Neuronal stem cell (in vitro differentiated cells): ENCODE results near the gene MARCHF4.

Source experiments
- DNase-seq: peaks from one replicate; pipeline ENCODE4 v3.0.0-alpha.2; 2013; ENCODE audit warnings: low spot score
- H2AFZ ChIP-seq: one replicate; pipeline ENCODE4 v1.6.1; 2013; ENCODE audit warnings: mild to moderate bottlenecking, low read length, inconsistent platforms
- H2AK5ac ChIP-seq: 2 replicates; pipeline ENCODE4 v1.6.1; 2013; ENCODE audit warnings: low read depth, mild to moderate bottlenecking, inconsistent platforms, low read length, moderate library complexity, mixed read lengths
- H2BK120ac ChIP-seq: 2 replicates; pipeline ENCODE4 v1.6.1; 2013; ENCODE audit warnings: low read depth, mild to moderate bottlenecking, inconsistent platforms, low read length, moderate library complexity, mixed read lengths
- H2BK12ac ChIP-seq: one replicate; pipeline ENCODE4 v1.6.1; 2013; ENCODE audit warnings: low read length, inconsistent platforms
- H2BK15ac ChIP-seq: 2 replicates; pipeline ENCODE4 v1.6.1; 2013; ENCODE audit warnings: mild to moderate bottlenecking, low read length, inconsistent platforms, mixed read lengths
- H2BK5ac ChIP-seq: one replicate; pipeline ENCODE4 v1.6.1; 2013; ENCODE audit warnings: inconsistent platforms, mild to moderate bottlenecking, low read length, moderate library complexity
- H3K14ac ChIP-seq: one replicate; pipeline ENCODE4 v1.6.1; 2013; ENCODE audit warnings: low read length, inconsistent platforms
- H3K18ac ChIP-seq: 2 replicates; pipeline ENCODE4 v1.6.1; 2013; ENCODE audit warnings: low read length, inconsistent platforms
- H3K23ac ChIP-seq: 2 replicates; pipeline ENCODE4 v1.6.1; 2013; ENCODE audit warnings: low read depth, mild to moderate bottlenecking, mixed read lengths, low read length, inconsistent platforms; ENCODE audit not compliant: poor library complexity
- H3K27ac ChIP-seq: replicated peaks from 3 replicates; pipeline ENCODE4 v1.5.1; 2013; ENCODE audit warnings: low read length, inconsistent platforms
- H3K27me3 ChIP-seq, 3 experiments: 2 replicates each; pipeline ENCODE4 v1.6.1; 2013; ENCODE audit warnings: low read length in 3 of 3, mild to moderate bottlenecking in 2 of 3, inconsistent platforms in 1 of 3, low read depth in 1 of 3, mixed read lengths in 1 of 3, moderate library complexity in 1 of 3; ENCODE audit not compliant: control insufficient read depth in 3 of 3, insufficient read depth in 3 of 3
- H3K36me3 ChIP-seq, 2 donors: replicated peaks in 1 of 2; 2 replicates each; pipeline ENCODE4 v1.6.1; 2013; ENCODE audit warnings: low read length in 2 of 2; ENCODE audit not compliant: control insufficient read depth in 2 of 2, insufficient read depth in 2 of 2
- H3K4ac ChIP-seq: 2 replicates; pipeline ENCODE4 v1.6.1; 2013; ENCODE audit warnings: inconsistent platforms, mild to moderate bottlenecking, low read length, moderate library complexity
- H3K4me1 ChIP-seq, 2 donors: 1 replicate in 1 of 2; 2 replicates in 1 of 2; pipeline ENCODE4 v1.6.1; 2013; ENCODE audit warnings: low read length in 2 of 2, low read depth in 1 of 2; ENCODE audit not compliant: control insufficient read depth in 2 of 2, insufficient read depth in 1 of 2
- H3K4me2 ChIP-seq: one replicate; pipeline ENCODE4 v1.6.1; 2013; ENCODE audit warnings: mild to moderate bottlenecking, low read length, inconsistent platforms; ENCODE audit not compliant: insufficient read depth, poor library complexity, severe bottlenecking
- H3K4me3 ChIP-seq, 2 donors: 2 replicates each; pipeline ENCODE4 v1.5.1; 2013; ENCODE audit warnings: low read length in 2 of 2, mild to moderate bottlenecking in 2 of 2, inconsistent platforms in 1 of 2, moderate library complexity in 1 of 2
- H3K79me1 ChIP-seq: one replicate; pipeline ENCODE4 v1.6.1; 2013; ENCODE audit warnings: low read depth, mild to moderate bottlenecking, inconsistent platforms, low read length, moderate library complexity
- H3K9ac ChIP-seq: one replicate; pipeline ENCODE4 v1.6.1; 2013; ENCODE audit warnings: mild to moderate bottlenecking, low read depth, low read length, inconsistent platforms; ENCODE audit not compliant: poor library complexity
- H3K9me3 ChIP-seq, 2 donors: replicated peaks in 1 of 2; 2 replicates each; pipeline versions ENCODE3 to v1.6.1; 2013; ENCODE audit warnings: low read length in 2 of 2, mild to moderate bottlenecking in 2 of 2, inconsistent platforms in 1 of 2, low read depth in 1 of 2, mixed read lengths in 1 of 2, moderate library complexity in 1 of 2; ENCODE audit not compliant: control insufficient read depth in 2 of 2, insufficient read depth in 1 of 2
- H4K8ac ChIP-seq: one replicate; pipeline ENCODE4 v1.6.1; 2013; ENCODE audit warnings: low read depth, mild to moderate bottlenecking, inconsistent platforms, low read length, moderate library complexity
- H4K91ac ChIP-seq: one replicate; pipeline ENCODE4 v1.6.1; 2013; ENCODE audit warnings: low read length, low read depth, mild to moderate bottlenecking, inconsistent platforms; ENCODE audit not compliant: poor library complexity
- WGBS, 2 donors: extraction: QIAGEN DNeasy Blood & Tissue Kit; methylation state at CpG; one replicate each; pipeline ENCODE4 v1.1.7; 2013; ENCODE audit warnings: missing lambda C conversion rate in 2 of 2, mixed read lengths in 1 of 2; ENCODE audit not compliant: insufficient read length in 2 of 2, insufficient replicate concordance in 1 of 2; ENCODE audit errors: extremely low coverage in 2 of 2; 5-methylcytosine and 5-hydroxymethylcytosine counted together

The MARCHF4 gene

GRCh38 chr2:216373896-216374295 lies 1.6 kb upstream of the MARCHF4 start:
- no peak overlapping the region for H2BK12ac ChIP-seq
- H3K23ac ChIP-seq = no peak overlapping the region
- no peak overlapping the region for H2BK5ac ChIP-seq
- H3K18ac ChIP-seq = no peak overlapping the region
- no peak overlapping the region for H3K4me2 ChIP-seq
- no peak overlapping the region for H3K9ac ChIP-seq
- H3K79me1 ChIP-seq = no peaks in the 10 kb centered on the region
- peaks cover 8 to 11% of the 10 kb centered on the region in 2 donors for H3K4me1 ChIP-seq
- no peak overlapping the region for H3K4ac ChIP-seq
- H2AFZ ChIP-seq = no peak overlapping the region
- H2BK120ac ChIP-seq = no peak overlapping the region
- no peak overlapping the region for H2BK15ac ChIP-seq
- H3K9me3 ChIP-seq = no peaks in the 10 kb centered on the region
- H3K27ac ChIP-seq = no peak overlapping the region
- H3K4me3 ChIP-seq = no peak overlapping the region
- DNase-seq = no peak
- no peak overlapping the region for H3K14ac ChIP-seq
- no peak overlapping the region for H4K91ac ChIP-seq
- peaks cover 0 to 56% (median 2%) of the 10 kb centered on the region in 3 experiments for H3K27me3 ChIP-seq
- H3K36me3 ChIP-seq = no peaks in the 10 kb centered on the region
- no peak overlapping the region for H2AK5ac ChIP-seq
- no peak overlapping the region for H4K8ac ChIP-seq

DNA sequence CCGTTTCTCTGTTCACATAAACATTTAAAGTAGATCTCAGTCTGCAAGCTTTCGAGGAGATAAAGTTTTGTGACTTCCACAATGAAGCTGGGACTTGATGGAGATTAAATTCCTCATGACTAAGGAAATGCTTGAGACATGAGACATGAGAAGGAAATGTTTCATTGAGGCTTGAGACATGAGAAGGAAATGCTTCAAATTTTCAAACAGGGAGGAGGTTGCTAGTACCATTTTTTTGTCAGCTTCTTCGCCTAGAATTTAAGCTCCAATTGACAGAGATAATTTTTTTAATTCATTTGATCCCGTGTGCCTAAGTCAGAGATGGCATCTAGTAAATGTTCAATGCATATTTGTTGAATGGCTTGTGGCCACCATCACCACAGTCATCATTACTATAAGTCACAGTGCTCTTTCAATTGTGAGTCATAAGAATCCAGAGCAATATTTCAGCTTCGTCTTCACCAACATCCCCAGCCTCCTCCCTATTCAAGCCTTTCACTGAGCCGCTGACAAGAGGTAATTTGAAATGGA lies 543 bp upstream of the MARCHF4 start:
- H3K36me3 ChIP-seq = no peaks in the 10 kb centered on the region
- no peak overlapping the region for H3K18ac ChIP-seq
- no peak overlapping the region for H2BK12ac ChIP-seq
- H3K4ac ChIP-seq = no peak overlapping the region
- no peaks in the 10 kb centered on the region for H3K79me1 ChIP-seq
- H3K9me3 ChIP-seq = no peaks in the 10 kb centered on the region
- H2BK5ac ChIP-seq = no peak overlapping the region
- peaks cover 8 to 13% of the 10 kb centered on the region in 2 donors for H3K4me1 ChIP-seq
- H3K23ac ChIP-seq = no peak overlapping the region
- no peak for DNase-seq
- no peak overlapping the region for H3K9ac ChIP-seq
- H4K8ac ChIP-seq = no peak overlapping the region
- H3K27me3 ChIP-seq = peaks cover 0 to 58% (median 2%) of the 10 kb centered on the region in 3 experiments
- H2AFZ ChIP-seq = no peak overlapping the region
- no peak overlapping the region for H3K27ac ChIP-seq
- H2AK5ac ChIP-seq = no peak overlapping the region
- no peak overlapping the region for H4K91ac ChIP-seq
- H3K14ac ChIP-seq = no peak overlapping the region
- H2BK15ac ChIP-seq = no peak overlapping the region
- no peak overlapping the region for H2BK120ac ChIP-seq
- no peak overlapping the region for H3K4me3 ChIP-seq
- no CpG with 5 or more reads among the region's 6 CpGs for WGBS, 2 donors
- no peak overlapping the region for H3K4me2 ChIP-seq

DNA sequence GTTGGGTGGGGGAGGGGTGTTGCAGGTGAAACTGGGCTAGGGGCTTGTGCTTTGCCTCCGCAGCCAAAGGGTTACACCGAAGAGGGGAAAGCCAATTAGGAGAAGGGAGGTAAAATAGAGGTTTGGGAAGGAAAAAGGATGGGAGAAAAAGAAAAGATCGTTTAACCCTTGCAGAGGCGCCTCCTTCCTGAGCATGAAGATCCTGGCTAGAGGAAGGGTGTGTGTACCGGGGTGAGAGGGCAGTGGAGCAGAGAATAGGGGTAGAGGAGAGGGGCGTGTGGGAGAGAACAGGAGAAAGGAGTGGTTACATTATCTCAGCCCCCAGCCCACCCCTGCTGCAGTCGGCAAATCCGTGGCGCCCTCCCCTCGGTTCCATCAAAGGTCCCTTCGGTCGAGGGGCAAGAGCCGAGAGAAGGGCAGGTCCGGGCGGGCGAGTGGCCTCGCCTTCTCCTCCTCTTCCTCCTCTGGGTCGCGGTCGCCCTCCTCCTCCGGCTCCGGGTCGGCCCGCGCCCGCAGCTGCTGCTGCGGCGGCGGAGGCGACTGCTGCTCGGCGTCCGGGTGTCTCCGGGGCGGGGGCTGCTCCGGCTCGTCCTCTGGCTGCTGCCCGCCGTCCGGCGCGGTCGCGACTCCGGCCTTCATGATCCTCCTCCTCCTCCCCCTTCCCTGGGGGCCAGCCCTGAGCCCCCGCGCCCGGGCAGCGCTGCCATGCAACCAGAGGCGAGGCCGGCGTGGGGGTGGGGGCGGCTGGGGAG lies 1.1 kb downstream of the MARCHF4 start:
- Histone ChIP-seq H3K4me3 (peak overlapping the region in 1 of 2 donors; percentile 80), H3K23ac (no peak overlapping the region), H2AFZ (peak overlapping the region; percentile 70), H3K4me1 (peaks cover 8 to 16% of the 10 kb centered on the region in 2 donors), H3K27me3 (peaks cover 0 to 72% (median 2%) of the 10 kb centered on the region in 3 experiments), H3K4ac (no peak overlapping the region), H2BK120ac (no peak overlapping the region), H4K8ac (no peak overlapping the region), H3K4me2 (peak overlapping the region; percentile 95), H3K14ac (no peak overlapping the region), H3K27ac (no peak overlapping the region), H2BK12ac (no peak overlapping the region), H3K18ac (peak overlapping the region; percentile 87), H3K79me1 (no peaks in the 10 kb centered on the region), H2AK5ac (no peak overlapping the region), H3K9ac (no peak overlapping the region), H2BK15ac (no peak overlapping the region), H3K9me3 (no peaks in the 10 kb centered on the region), H4K91ac (no peak overlapping the region), H2BK5ac (no peak overlapping the region), H3K36me3 (no peaks in the 10 kb centered on the region)
- DNase-seq = no peak
- no CpG with 5 or more reads among the region's 53 CpGs for WGBS, 2 donors

DNA sequence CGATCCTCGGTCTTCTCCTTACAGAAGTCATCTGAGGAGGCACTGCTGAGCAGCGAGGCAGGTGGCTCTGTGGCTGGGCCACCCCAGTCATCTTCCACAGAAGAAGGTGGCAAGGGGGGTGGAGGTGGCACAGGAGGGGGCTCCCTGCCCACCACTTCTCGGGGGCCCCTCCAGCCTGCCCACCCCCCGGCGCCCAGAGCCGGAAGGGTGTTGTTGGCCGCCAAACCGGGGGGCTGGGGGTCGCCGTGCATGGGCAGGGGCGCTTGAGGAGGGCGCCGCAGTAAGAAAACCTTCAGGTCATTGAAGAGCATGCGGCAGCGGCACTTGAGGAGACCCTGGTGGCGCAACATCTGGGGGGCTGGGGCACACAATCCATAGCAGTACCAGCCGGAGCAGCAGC lies 2.5 kb downstream of the MARCHF4 start:
- Histone ChIP-seq H4K91ac (no peak overlapping the region), H3K27me3 (peaks cover 0 to 79% (median 2%) of the 10 kb centered on the region in 3 experiments), H3K14ac (no peak overlapping the region)

More for the DNA sequence above, 2.5 kb downstream of the MARCHF4 start:
- Histone ChIP-seq H3K4ac (no peak overlapping the region), H3K9ac (no peak overlapping the region), H3K9me3 (no peaks in the 10 kb centered on the region), H3K36me3 (no peaks in the 10 kb centered on the region), H3K18ac (no peak overlapping the region), H3K23ac (no peak overlapping the region), H3K4me1 (peaks cover 8 to 15% of the 10 kb centered on the region in 2 donors), H2AFZ (no peak overlapping the region), H3K4me3 (no peak overlapping the region), H3K27ac (no peak overlapping the region), H3K79me1 (no peaks in the 10 kb centered on the region), H2BK5ac (no peak overlapping the region), H2AK5ac (no peak overlapping the region), H4K8ac (no peak overlapping the region), H3K4me2 (no peak overlapping the region), H2BK15ac (no peak overlapping the region), H2BK120ac (no peak overlapping the region), H2BK12ac (no peak overlapping the region)
- DNase-seq = no peak
- no CpG with 5 or more reads among the region's 18 CpGs for WGBS, 2 donors
